Activated CD4-positive, alpha-beta T cell treated with anti-CD3 and anti-CD28 coated beads, Interleukin-2, amount 10 ng/mL, durations not matched to agents 7 days and 5 days (primary cell): ENCODE results near the gene CGRRF1. TPM values are rescaled to one million over a fixed set of nuclear protein-coding genes. Genes with fewer than 3 reads are reported as not detected.

Experiments
- CTCF ChIA-PET: fragments of 350-600 bp; sonication (Branson Sonifier 250); formaldehyde crosslinking; loops from one replicate; lab custom pipeline; 2021; ENCODE audit warnings: antibody characterized with exemption; lab: Charles Lee
- POLR2A ChIA-PET: fragments of 350-600 bp; sonication (Branson Sonifier 250); formaldehyde crosslinking; loops from one replicate; lab custom pipeline; 2021; ENCODE audit warnings: antibody characterized with exemption; lab: Charles Lee
- DNase-seq: peaks from one replicate; pipeline ENCODE4 v3.0.0-alpha.2; 2020
- H3K27ac Mint-ChIP-seq: one replicate; pipeline ENCODE4 v1.8.0; 2021; ENCODE audit warnings: mild to moderate bottlenecking, moderate library complexity, mixed read lengths
- H3K27me3 Mint-ChIP-seq: one replicate; pipeline ENCODE4 v1.8.0; 2021; ENCODE audit warnings: mixed read lengths
- H3K36me3 Mint-ChIP-seq: one replicate; pipeline ENCODE4 v1.8.0; 2021; ENCODE audit warnings: low read depth, mixed read lengths
- H3K4me1 Mint-ChIP-seq: one replicate; pipeline ENCODE4 v1.8.0; 2021; ENCODE audit warnings: mixed read lengths
- H3K4me3 Mint-ChIP-seq: one replicate; pipeline ENCODE4 v1.8.0; 2021; ENCODE audit warnings: mild to moderate bottlenecking, moderate library complexity, mixed read lengths
- H3K9me3 Mint-ChIP-seq: one replicate; pipeline ENCODE4 v1.8.0; 2021; ENCODE audit warnings: mixed read lengths
- total RNA-seq, 2 experiments: library from RNA; stranded (reverse); gene quantifications; one replicate each; pipeline ENCODE4 v1.2.3, GENCODE V29; 2021

The CGRRF1 gene
- total RNA-seq, 2 experiments from 2014 or later, result 9.6 to 9.7 TPM

- H3K9me3 Mint-ChIP-seq, result no peaks in the 10 kb centered on the region
- POLR2A ChIA-PET, result no interaction called here
- no peak overlapping the region for H3K27ac Mint-ChIP-seq
- peaks cover 31% of the 10 kb centered on the region for H3K27me3 Mint-ChIP-seq
- CTCF ChIA-PET, result interaction anchor here (2.1 kb wide), 1 partner anchor 74 kb away, joined by 5 read pairs; no protein-coding TSS in a partner anchor
- no peak overlapping the region for H3K4me3 Mint-ChIP-seq
- H3K36me3 Mint-ChIP-seq, result no peaks in the 10 kb centered on the region
- DNase-seq, result no peak
- peaks cover 13% of the 10 kb centered on the region for H3K4me1 Mint-ChIP-seq
Measured at GRCh38 chr14:54562334-54562733, 52.6 kb downstream of the CGRRF1 start.

DNA sequence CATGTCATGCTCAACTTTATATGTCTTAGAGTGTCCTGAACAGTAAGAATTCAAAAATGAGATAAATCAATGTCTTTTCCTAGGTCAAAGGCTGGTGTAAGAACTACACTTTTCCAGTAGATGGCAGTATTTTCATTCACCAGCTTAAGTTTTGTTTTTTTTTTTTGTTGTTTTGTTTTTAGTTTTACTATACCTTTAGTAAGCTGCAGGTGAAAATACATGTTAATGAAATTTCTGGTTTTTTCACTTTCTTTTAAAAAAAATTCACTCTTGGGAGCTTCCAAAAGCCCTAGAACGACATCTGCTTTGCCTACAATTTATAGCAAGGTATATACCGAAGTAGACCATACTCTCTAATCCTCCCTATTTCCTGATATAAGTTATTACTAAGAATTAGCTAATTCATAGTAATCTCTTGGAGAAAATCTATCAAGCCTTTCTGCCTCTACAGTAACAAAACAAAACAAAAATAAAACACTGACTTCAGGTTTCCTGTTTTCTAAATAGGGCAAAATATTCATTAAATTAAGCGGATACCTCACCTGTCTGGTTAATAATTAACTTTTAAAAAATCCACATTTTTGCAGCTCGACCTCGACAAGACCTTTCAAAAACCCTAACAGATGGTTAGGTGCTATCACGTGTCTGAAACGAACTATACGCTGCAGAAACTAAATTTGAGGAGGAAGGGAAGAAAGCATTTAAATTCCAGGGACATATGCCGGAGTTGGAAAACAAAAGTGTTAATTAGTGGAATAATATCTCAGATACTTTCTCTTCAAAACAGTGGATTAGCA is 54.6 kb downstream of the CGRRF1 start:
- no peak for DNase-seq
- Mint-ChIP-seq H3K27ac (peak overlapping the region; percentile 36), H3K27me3 (peaks cover 41% of the 10 kb centered on the region), H3K9me3 (no peaks in the 10 kb centered on the region), H3K36me3 (no peaks in the 10 kb centered on the region), H3K4me3 (peak overlapping the region; percentile 71), H3K4me1 (peaks cover 18% of the 10 kb centered on the region)
- ChIA-PET CTCF (interaction anchor here (0.6 to 6.5 kb wide), 20 partner anchors 13 to 245 kb away, joined by 3 to 110 read pairs (median 3); no protein-coding TSS in a partner anchor), POLR2A (no interaction called here)

GRCh38 chr14:54564868-54565784 is 55.4 kb downstream of the CGRRF1 start:
- Mint-ChIP-seq H3K36me3 (no peaks in the 10 kb centered on the region), H3K4me1 (peaks cover 18% of the 10 kb centered on the region), H3K9me3 (no peaks in the 10 kb centered on the region)

DNA sequence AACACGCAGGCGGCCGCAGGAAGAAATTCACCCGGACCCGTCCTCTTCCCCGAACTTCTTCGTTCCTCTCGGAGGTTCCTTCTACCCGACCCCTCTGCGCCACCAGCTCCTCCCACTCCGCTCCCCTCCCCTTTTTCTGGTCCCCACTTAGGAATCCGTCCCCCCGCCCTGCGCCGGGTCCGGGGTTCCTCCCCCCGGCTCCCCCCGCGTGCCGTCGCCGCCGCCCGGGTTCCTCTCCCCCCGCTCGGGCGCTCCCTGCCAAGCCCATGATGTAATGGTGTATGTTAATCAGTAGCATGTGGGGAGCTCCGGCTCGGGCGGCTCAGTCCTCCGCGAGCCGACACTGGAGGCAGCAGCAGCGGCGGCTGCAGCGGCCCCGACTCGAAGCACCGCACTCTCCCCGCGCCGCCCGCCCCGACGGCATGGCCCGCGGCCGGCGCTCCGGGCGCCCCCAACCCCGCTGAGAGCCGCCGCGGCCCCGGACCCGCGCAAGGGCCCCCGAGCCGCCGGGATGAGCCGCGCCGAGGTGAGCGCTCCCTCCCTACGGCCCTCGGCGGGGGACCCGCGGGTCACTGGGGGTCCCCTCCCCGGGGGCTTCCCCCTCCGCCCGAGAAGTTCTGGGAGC is 56.2 kb downstream of the CGRRF1 start:
- Mint-ChIP-seq H3K9me3 (no peaks in the 10 kb centered on the region), H3K4me3 (peak overlapping the region; percentile 71), H3K27me3 (peaks cover 44% of the 10 kb centered on the region), H3K4me1 (peaks cover 18% of the 10 kb centered on the region), H3K27ac (peak overlapping the region; percentile 54), H3K36me3 (no peaks in the 10 kb centered on the region)
- peak; percentile 75 for DNase-seq
- ChIA-PET CTCF (interaction anchor here (0.9 to 6.5 kb wide), 8 partner anchors 8 to 239 kb away, joined by 3 to 110 read pairs (median 3); no protein-coding TSS in a partner anchor), POLR2A (interaction anchor here (0.6 kb wide), 1 partner anchor 486 kb away, joined by 5 read pairs; the partner anchor contains the start of gene MAPK1IP1L)

More at GRCh38 chr14:54564868-54565784, 55.4 kb downstream of the CGRRF1 start:
- ChIA-PET CTCF (interaction anchor here (0.9 to 6.5 kb wide), 12 partner anchors 8 to 244 kb away, joined by 3 to 110 read pairs (median 3); no protein-coding TSS in a partner anchor), POLR2A (no interaction called here)
- DNase-seq, result peak; percentile 37
- peaks cover 46% of the 10 kb centered on the region for H3K27me3 Mint-ChIP-seq
- H3K27ac Mint-ChIP-seq, result peak overlapping the region; percentile 54
- H3K4me3 Mint-ChIP-seq, result peak overlapping the region; percentile 71

GRCh38 chr14:54566410-54567223 is 56.9 kb downstream of the CGRRF1 start, which contains the start of gene SAMD4A:
Gene SAMD4A, plus strand, starts transcription at chr14:54567128. Its CDS starts 789 bp downstream, at chr14:54567917.
- Mint-ChIP-seq H3K4me3 (peak within 1 kb of the TSS; percentile 84), H3K27me3 (peaks cover 47% of the 10 kb centered on the region), H3K27ac (peak within 1 kb of the TSS; percentile 85), H3K9me3 (no peaks in the 10 kb centered on the region), H3K36me3 (no peaks in the 10 kb centered on the region), H3K4me1 (peaks cover 18% of the 10 kb centered on the region)
- ChIA-PET POLR2A (interaction anchor here (0.6 kb wide), 2 partner anchors 170 to 485 kb away, joined by 3 to 5 read pairs; partner anchors contain the start of genes CDKN3 and MAPK1IP1L), CTCF (interaction anchor here (0.7 to 6.5 kb wide), 11 partner anchors 13 to 704 kb away, joined by 3 to 110 read pairs (median 3); no protein-coding TSS in a partner anchor)
- peak; percentile 54 for DNase-seq

DNA sequence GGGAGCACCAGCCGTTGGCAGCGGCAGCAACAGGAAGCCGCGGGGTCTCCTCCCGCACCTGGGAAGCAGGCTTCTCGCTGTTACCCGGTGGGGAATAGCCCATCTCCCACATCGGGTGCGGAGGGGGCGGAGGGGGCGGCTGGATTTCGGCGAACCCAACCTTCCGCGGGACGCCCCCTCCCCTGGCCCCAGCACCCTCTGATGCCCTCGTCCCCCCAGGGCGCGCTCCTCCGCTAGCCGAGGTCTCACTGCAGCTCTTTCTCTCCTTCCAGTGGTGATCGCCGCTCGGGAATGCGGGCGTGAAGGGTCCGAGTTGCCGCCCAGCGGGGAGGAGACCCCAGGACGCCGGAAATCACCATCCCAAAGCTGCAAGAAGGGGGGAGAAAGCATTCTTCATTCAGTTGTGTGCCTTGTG is 57.5 kb downstream of the CGRRF1 start:
- Mint-ChIP-seq H3K27ac (peak overlapping the region; percentile 85), H3K4me3 (peak overlapping the region; percentile 84), H3K36me3 (peaks cover 5% of the 10 kb centered on the region)

DNA sequence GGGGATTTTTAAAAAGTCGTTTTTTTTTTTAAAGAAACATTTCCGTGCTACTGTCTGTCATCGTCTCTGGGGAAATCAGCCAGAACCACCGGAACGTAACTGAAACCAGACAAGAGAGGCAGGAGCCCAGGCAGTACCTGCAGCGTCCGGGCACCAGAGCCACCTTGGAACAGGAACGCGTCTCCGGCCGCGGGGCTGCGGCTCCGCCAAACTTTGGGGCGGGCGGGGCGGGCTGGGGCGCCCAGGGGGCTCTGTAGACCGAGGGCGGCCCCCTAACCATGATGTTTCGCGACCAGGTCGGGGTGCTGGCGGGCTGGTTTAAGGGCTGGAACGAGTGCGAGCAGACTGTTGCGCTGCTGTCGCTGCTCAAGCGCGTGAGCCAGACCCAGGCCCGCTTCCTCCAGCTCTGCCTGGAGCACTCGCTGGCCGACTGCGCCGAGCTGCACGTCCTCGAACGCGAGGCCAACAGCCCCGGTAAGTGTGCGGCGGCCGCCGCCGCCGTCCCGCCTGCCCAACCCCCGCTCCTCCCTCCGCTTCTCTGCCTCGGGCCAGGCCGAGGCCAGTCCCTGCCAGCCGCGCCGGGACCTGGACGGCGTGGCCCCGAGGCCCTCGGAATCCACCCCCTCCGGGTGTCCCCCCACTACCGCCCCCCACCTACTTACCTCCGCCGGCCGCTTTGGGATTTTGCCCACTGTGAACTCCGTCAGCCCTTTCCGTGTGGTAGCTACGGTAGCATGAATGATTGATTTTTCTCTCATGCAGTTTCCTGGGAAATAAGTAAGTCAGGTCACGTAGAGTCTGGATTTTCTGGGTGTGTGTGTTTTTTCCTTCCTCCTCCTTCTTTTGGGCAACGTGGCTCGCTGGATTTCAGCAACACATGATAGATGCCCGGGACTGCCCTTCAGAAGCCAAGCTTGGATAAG is 58.2 kb downstream of the CGRRF1 start:
- H3K27me3 Mint-ChIP-seq, result peaks cover 41% of the 10 kb centered on the region
- H3K9me3 Mint-ChIP-seq, result peaks cover 9% of the 10 kb centered on the region
- ChIA-PET POLR2A (no interaction called here), CTCF (interaction anchor here (0.7 to 6.5 kb wide), 10 partner anchors 15 to 703 kb away, joined by 3 to 110 read pairs (median 4); no protein-coding TSS in a partner anchor)
- peak overlapping the region; percentile 85 for H3K27ac Mint-ChIP-seq
- H3K4me1 Mint-ChIP-seq, result peaks cover 18% of the 10 kb centered on the region
- H3K36me3 Mint-ChIP-seq, result peaks cover 9% of the 10 kb centered on the region
- peak; percentile 42 for DNase-seq
- H3K4me3 Mint-ChIP-seq, result peak overlapping the region; percentile 84

More for the DNA sequence above, 57.5 kb downstream of the CGRRF1 start:
- H3K4me1 Mint-ChIP-seq, result peaks cover 18% of the 10 kb centered on the region
- ChIA-PET CTCF (interaction anchor here (0.7 to 6.5 kb wide), 8 partner anchors 16 to 703 kb away, joined by 3 to 110 read pairs (median 5); no protein-coding TSS in a partner anchor), POLR2A (interaction anchor here (0.6 kb wide), 1 partner anchor 171 kb away, joined by 3 read pairs; the partner anchor contains the start of gene CDKN3)
- peaks cover 45% of the 10 kb centered on the region for H3K27me3 Mint-ChIP-seq
- DNase-seq, result no peak
- peaks cover 5% of the 10 kb centered on the region for H3K9me3 Mint-ChIP-seq

- Mint-ChIP-seq H3K27ac (no peak overlapping the region), H3K4me1 (peaks cover 17% of the 10 kb centered on the region), H3K27me3 (peaks cover 39% of the 10 kb centered on the region), H3K36me3 (peaks cover 17% of the 10 kb centered on the region), H3K9me3 (peaks cover 18% of the 10 kb centered on the region), H3K4me3 (no peak overlapping the region)
- CTCF ChIA-PET, result interaction anchor here (0.6 to 6.5 kb wide), 6 partner anchors 53 to 217 kb away, joined by 3 to 110 read pairs (median 4); no protein-coding TSS in a partner anchor
- no peak for DNase-seq
- POLR2A ChIA-PET, result no interaction called here
Measured at GRCh38 chr14:54568821-54569595, 59.3 kb downstream of the CGRRF1 start.

DNA sequence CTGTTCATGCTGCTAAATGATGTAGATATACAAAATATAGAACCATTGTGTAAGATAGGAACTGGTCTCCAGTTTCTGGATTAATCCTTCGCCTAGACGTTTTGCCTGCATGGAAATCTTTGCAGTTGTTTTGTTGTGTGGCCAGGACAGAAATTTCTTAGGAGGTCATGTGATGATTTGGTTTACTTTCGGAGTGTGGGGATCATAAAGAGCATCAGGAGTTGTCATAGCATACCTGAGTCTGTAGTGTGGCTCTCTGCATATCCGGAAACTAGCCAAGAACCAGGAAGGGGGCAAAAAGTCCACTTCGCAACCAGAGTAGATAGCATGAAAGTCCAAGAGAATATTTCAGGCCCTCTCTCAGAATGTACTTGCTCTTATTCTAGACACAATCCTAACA is 60.3 kb downstream of the CGRRF1 start:
- Mint-ChIP-seq H3K9me3 (peaks cover 21% of the 10 kb centered on the region), H3K36me3 (peaks cover 17% of the 10 kb centered on the region), H3K4me3 (no peak overlapping the region), H3K4me1 (peaks cover 7% of the 10 kb centered on the region), H3K27ac (no peak overlapping the region), H3K27me3 (peaks cover 32% of the 10 kb centered on the region)
- no peak for DNase-seq
- POLR2A ChIA-PET, result no interaction called here
- CTCF ChIA-PET, result interaction anchor here (1.4 to 6.5 kb wide), 4 partner anchors 52 to 205 kb away, joined by 3 to 110 read pairs (median 6); no protein-coding TSS in a partner anchor
